H1 (cell line): ENCODE data around the gene SLC23A3. TPM values are rescaled to one million over a fixed set of nuclear protein-coding genes. Genes with fewer than 3 reads are reported as not detected.

Experiments
- ATF2 ChIP-seq: IDR thresholded peaks from 2 replicates; pipeline ENCODE4 v1.6.1; 2012; ENCODE audit warnings: low read length, inconsistent platforms
- ATF3 ChIP-seq: IDR thresholded peaks from 2 replicates; pipeline ENCODE4 v1.6.1; 2011; ENCODE audit warnings: low read depth, mild to moderate bottlenecking, low read length; ENCODE audit not compliant: insufficient read depth
- BRCA1 ChIP-seq: IDR thresholded peaks from 2 replicates; pipeline ENCODE4 v1.6.1; 2012; ENCODE audit warnings: low read depth, low read length, improper control_type of control experiment
- CREB1 ChIP-seq: IDR thresholded peaks from 2 replicates; pipeline ENCODE4 v1.6.1; 2012; ENCODE audit warnings: inconsistent platforms
- CTBP2 ChIP-seq: IDR thresholded peaks from 2 replicates; pipeline ENCODE4 v1.7.0; 2011; ENCODE audit warnings: borderline replicate concordance, mild to moderate bottlenecking, moderate library complexity, mixed read lengths, low read length; ENCODE audit not compliant: insufficient read depth, insufficient read length
- E2F6 ChIP-seq: IDR thresholded peaks from 2 replicates; pipeline ENCODE4 v1.6.1; 2012; ENCODE audit warnings: inconsistent platforms
- FOSL1 ChIP-seq: IDR thresholded peaks from 2 replicates; pipeline ENCODE4 v1.6.1; 2011; ENCODE audit warnings: mild to moderate bottlenecking, low read depth, low read length, moderate library complexity; ENCODE audit not compliant: insufficient read depth
- GABPA ChIP-seq: IDR thresholded peaks from 2 replicates; pipeline ENCODE4 v1.6.1; 2011; ENCODE audit warnings: mild to moderate bottlenecking, low read length, moderate library complexity, borderline replicate concordance; ENCODE audit not compliant: insufficient read depth
- GTF2F1 ChIP-seq: IDR thresholded peaks from 2 replicates; pipeline ENCODE4 v1.6.1; 2012; ENCODE audit warnings: low read depth, low read length, improper control_type of control experiment, borderline replicate concordance
- HDAC2 ChIP-seq, 2 experiments: fragments of 300-600 bp in 1 of 2; sonication (generic) in 1 of 2; IDR thresholded peaks; 2 replicates each; pipeline ENCODE4 v1.6.1; 2011 to 2012; ENCODE audit warnings: low read depth in 2 of 2, low read length in 2 of 2, mild to moderate bottlenecking in 2 of 2, moderate library complexity in 2 of 2, borderline replicate concordance in 1 of 2, inconsistent platforms in 1 of 2
- HDAC6 ChIP-seq: IDR thresholded peaks from one replicate; pipeline ENCODE4 v1.7.1; 2012; ENCODE audit warnings: low read depth, mild to moderate bottlenecking, inconsistent platforms, low read length, moderate library complexity
- JUN ChIP-seq: IDR thresholded peaks from 2 replicates; pipeline ENCODE4 v1.6.1; 2011; ENCODE audit warnings: low read depth, mild to moderate bottlenecking, improper control_type of control experiment, low read length
- KDM1A ChIP-seq: fragments of 200-600, 300-600 bp; sonication (generic); IDR thresholded peaks from 2 replicates; pipeline ENCODE4 v1.7.1; 2016; ENCODE audit warnings: mild to moderate bottlenecking, low read length, borderline replicate concordance
- MAX ChIP-seq: IDR thresholded peaks from 2 replicates; pipeline ENCODE4 v1.6.1; 2012; ENCODE audit warnings: inconsistent platforms
- NRF1 ChIP-seq: IDR thresholded peaks from 2 replicates; pipeline ENCODE4 v1.6.1; 2011; ENCODE audit warnings: mild to moderate bottlenecking, low read depth, low read length, improper control_type of control experiment
- POLR2AphosphoS5 ChIP-seq: IDR thresholded peaks from 2 replicates; pipeline ENCODE4 v1.6.1; 2011; ENCODE audit warnings: low read depth, low read length
- RXRA ChIP-seq: IDR thresholded peaks from 2 replicates; pipeline ENCODE4 v1.6.1; 2011; ENCODE audit warnings: low read depth, mild to moderate bottlenecking, low read length, moderate library complexity; ENCODE audit not compliant: insufficient read depth
- SAP30 ChIP-seq: fragments of 300-600 bp; sonication (generic); IDR thresholded peaks from 2 replicates; pipeline ENCODE4 v1.7.1; 2012; ENCODE audit warnings: low read length, moderate library complexity, mild to moderate bottlenecking, inconsistent platforms; ENCODE audit not compliant: insufficient read depth, insufficient replicate concordance
- SIRT6 ChIP-seq: IDR thresholded peaks from one replicate; pipeline ENCODE4 v1.7.1; 2012; ENCODE audit warnings: low read length, inconsistent platforms
- TCF12 ChIP-seq: IDR thresholded peaks from 2 replicates; pipeline ENCODE4 v1.6.1; 2011; ENCODE audit warnings: low read depth, mild to moderate bottlenecking, low read length
- polyA plus RNA-seq, 7 experiments: library from polyadenylated mRNA; depleted of rRNA in 3 of 7; stranded (reverse) in 5 of 7; unstranded in 2 of 7; fragments of >200 nt in 5 of 7; fragments of 200-250 nt in 2 of 7; gene quantifications; 1 replicate in 5 of 7; 2 replicates in 1 of 7; 4 replicates in 1 of 7; pipeline versions ENCODE4 v1.2.1 to v1.2.3, GENCODE V29; 2011 to 2013; ENCODE audit warnings: missing spikeins in 2 of 7, mixed read lengths in 2 of 7
- total RNA-seq: library from RNA; stranded (reverse); fragmentation: NEBNext Ultra II Directional; extraction: Animal tissue kit (Norgen Biotek cat#: 25700); gene quantifications from 2 replicates; pipeline ENCODE4 v1.2.1, GENCODE V29; 2021

The SLC23A3 gene
- total and polyA plus RNA-seq, 2 of the 8 experiments (the other 6 are each of a cell fraction or from before 2014, with no cell fraction given): 0.35 to 0.84 TPM

- TF ChIP-seq GTF2F1 (no peak; the same call in 1 of the 2 replicates), KDM1A (peak; percentile 28; the same call in 1 of the 2 replicates), SIRT6 (no peak), POLR2AphosphoS5 (no peak), GABPA (0 out of 2 replicates have a peak, but pooled peaks have one; percentile 10), NRF1 (no peak), MAX (peak; percentile 72; the same call in 1 of the 2 replicates), CTBP2 (peak; percentile 32), RXRA (no peak), HDAC6 (no peak), SAP30 (no peak), JUN (no peak), E2F6 (peak; percentile 47), HDAC2 (IDR thresholded peaks at IDR 0.05; ENCODE audit: borderline replicate concordance in 1 of 2, low read depth in 2 of 2, low read length in 2 of 2) (0 out of 4 replicates have a peak, but pooled peaks of 1 of the 2 experiments have one; percentile 9), ATF2 (no peak), CREB1 (no peak), ATF3 (no peak), FOSL1 (no peak), BRCA1 (no peak), TCF12 (no peak)
Measured at GRCh38 chr2:219176818-219177551, 7.2 kb upstream of the SLC23A3 start, which contains the start of gene CNPPD1 (continued).
